ENCODE measurements around the gene SPRR3.

- TF ChIP-seq CTCF (IDR thresholded peaks at IDR 0.05) (no peak), POLR2A (IDR thresholded peaks at IDR 0.05) (no peak)
Observed at GRCh38 chr1:152982076-152982475, 19.5 kb upstream of the SPRR3 start.

All from prostate gland (tissue), 2 donors.